ENCODE data around the gene TUBB1.

DNA sequence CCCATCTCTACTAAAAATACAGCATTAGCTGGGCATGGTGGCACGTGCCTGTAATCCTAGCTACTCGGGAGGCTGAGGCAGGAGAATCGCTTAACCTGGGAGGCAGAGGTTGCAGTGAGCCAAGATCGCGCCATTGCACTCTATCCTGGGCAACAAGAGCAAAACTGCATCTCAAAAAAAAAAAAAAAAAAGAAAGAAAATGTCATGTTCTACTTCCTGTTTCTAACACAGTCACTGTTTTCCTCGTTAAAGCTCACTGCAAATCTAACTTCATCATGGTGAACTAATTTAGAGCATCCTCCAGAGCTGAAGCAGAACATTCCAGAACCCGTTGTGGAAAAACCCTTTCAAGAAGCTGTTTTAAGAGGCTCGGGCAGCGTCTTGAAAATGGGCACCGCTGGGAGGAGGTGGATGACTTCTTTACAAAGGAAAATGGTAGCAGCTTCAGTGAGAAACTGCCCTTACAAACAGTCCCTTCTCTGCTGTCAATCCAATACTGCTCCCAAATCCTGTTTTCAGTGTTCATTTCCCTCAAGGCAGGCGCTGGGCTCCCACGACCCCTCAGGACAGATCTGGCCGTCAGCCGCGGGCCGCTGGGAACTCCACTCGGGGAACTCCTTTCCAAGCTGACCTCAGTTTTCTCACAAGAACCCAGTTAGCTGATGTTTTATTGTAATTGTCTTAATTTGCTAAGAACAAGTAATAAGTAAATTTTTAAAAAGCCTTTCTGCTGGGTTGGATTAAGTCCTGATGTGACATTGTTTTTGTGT lies 24.7 kb upstream of the TUBB1 start:
- TF ChIP-seq, protein P1, sequence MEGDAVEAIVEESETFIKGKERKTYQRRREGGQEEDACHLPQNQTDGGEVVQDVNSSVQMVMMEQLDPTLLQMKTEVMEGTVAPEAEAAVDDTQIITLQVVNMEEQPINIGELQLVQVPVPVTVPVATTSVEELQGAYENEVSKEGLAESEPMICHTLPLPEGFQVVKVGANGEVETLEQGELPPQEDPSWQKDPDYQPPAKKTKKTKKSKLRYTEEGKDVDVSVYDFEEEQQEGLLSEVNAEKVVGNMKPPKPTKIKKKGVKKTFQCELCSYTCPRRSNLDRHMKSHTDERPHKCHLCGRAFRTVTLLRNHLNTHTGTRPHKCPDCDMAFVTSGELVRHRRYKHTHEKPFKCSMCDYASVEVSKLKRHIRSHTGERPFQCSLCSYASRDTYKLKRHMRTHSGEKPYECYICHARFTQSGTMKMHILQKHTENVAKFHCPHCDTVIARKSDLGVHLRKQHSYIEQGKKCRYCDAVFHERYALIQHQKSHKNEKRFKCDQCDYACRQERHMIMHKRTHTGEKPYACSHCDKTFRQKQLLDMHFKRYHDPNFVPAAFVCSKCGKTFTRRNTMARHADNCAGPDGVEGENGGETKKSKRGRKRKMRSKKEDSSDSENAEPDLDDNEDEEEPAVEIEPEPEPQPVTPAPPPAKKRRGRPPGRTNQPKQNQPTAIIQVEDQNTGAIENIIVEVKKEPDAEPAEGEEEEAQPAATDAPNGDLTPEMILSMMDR (conservative IDR thresholded peaks at IDR 0.05): no peak
- TF ChIP-seq EZH2 (IDR thresholded peaks at IDR 0.05; ENCODE audit: low read depth): no peak
